ENCODE results near the gene APCDD1L. TPM values are rescaled to one million over a fixed set of nuclear protein-coding genes. Genes with fewer than 3 reads are reported as not detected.

Gene APCDD1L
- total and polyA plus RNA-seq, 2 experiments from 2014 or later: 0.23 TPM; not detected in 1

GRCh38 chr20:58435237-58435636, 80.0 kb downstream of the APCDD1L start:
- no peak overlapping the region for H2AFZ ChIP-seq
- H4K20me1 ChIP-seq (ENCODE audit: insufficient read depth, poor library complexity, severe bottlenecking): peaks cover 11% of the 10 kb centered on the region
- peaks cover 86% of the 10 kb centered on the region for H3K79me2 ChIP-seq
- no peak for DNase-seq (ENCODE audit: low spot score)
- no peak overlapping the region for H3K4me3 ChIP-seq
- H3K4me2 ChIP-seq: no peak overlapping the region
- H3K9me3 ChIP-seq (ENCODE audit: low read depth): no peaks in the 10 kb centered on the region
- peak overlapping the region; percentile 10 for H3K27ac ChIP-seq
- H3K27me3 ChIP-seq: no peaks in the 10 kb centered on the region
- H3K36me3 ChIP-seq (replicated peaks; ENCODE audit: insufficient read depth, low read depth): no peaks in the 10 kb centered on the region
- WGBS (ENCODE audit: low lambda C conversion rate, missing lambda C conversion rate): 94% methylated on average over 6 of the region's 6 CpGs
- no peak for TF ChIP-seq CTCF (IDR thresholded peaks at IDR 0.05; ENCODE audit: poor library complexity)
- no peak for TF ChIP-seq EZH2 (IDR thresholded peaks at IDR 0.05; ENCODE audit: borderline replicate concordance)
- TF ChIP-seq EZH2phosphoT487 (IDR thresholded peaks at IDR 0.05; ENCODE audit: low read depth, severe bottlenecking, unreplicated experiment): no peak
- H3K9me2 ChIP-seq (replicated peaks; ENCODE audit: insufficient read depth): no peaks in the 10 kb centered on the region
- H3K4me1 ChIP-seq (ENCODE audit: insufficient read depth): peaks cover 11% of the 10 kb centered on the region

GRCh38 chr20:58434326-58434725, 80.9 kb downstream of the APCDD1L start:
- TF ChIP-seq CTCF (IDR thresholded peaks at IDR 0.05; ENCODE audit: poor library complexity): no peak
- Histone ChIP-seq H3K79me2 (peaks cover 86% of the 10 kb centered on the region), H4K20me1 (ENCODE audit: insufficient read depth, poor library complexity, severe bottlenecking) (peaks cover 16% of the 10 kb centered on the region), H3K4me2 (no peak overlapping the region), H3K27ac (peak overlapping the region; percentile 61), H3K36me3 (replicated peaks; ENCODE audit: insufficient read depth, low read depth) (no peaks in the 10 kb centered on the region), H3K4me3 (no peak overlapping the region), H3K9me2 (replicated peaks; ENCODE audit: insufficient read depth) (no peaks in the 10 kb centered on the region), H2AFZ (no peak overlapping the region), H3K27me3 (no peaks in the 10 kb centered on the region), H3K9me3 (ENCODE audit: low read depth) (no peaks in the 10 kb centered on the region), H3K4me1 (ENCODE audit: insufficient read depth) (peaks cover 11% of the 10 kb centered on the region)
- DNase-seq (ENCODE audit: low spot score): no peak
- 78% methylated on average over 5 of the region's 5 CpGs for WGBS (ENCODE audit: low lambda C conversion rate, missing lambda C conversion rate)

GRCh38 chr20:58433759-58434158, 81.4 kb downstream of the APCDD1L start:
- Histone ChIP-seq H3K27me3 (no peaks in the 10 kb centered on the region), H3K9me3 (ENCODE audit: low read depth) (no peaks in the 10 kb centered on the region), H2AFZ (no peak overlapping the region), H3K4me3 (no peak overlapping the region), H3K4me2 (no peak overlapping the region), H3K9me2 (replicated peaks; ENCODE audit: insufficient read depth) (no peaks in the 10 kb centered on the region), H4K20me1 (ENCODE audit: insufficient read depth, poor library complexity, severe bottlenecking) (peaks cover 16% of the 10 kb centered on the region), H3K27ac (peak overlapping the region; percentile 61), H3K4me1 (ENCODE audit: insufficient read depth) (peaks cover 11% of the 10 kb centered on the region), H3K79me2 (peaks cover 86% of the 10 kb centered on the region), H3K36me3 (replicated peaks; ENCODE audit: insufficient read depth, low read depth) (no peaks in the 10 kb centered on the region)
- WGBS (ENCODE audit: low lambda C conversion rate, missing lambda C conversion rate): 79% methylated on average over 1 of the region's 1 CpG
- peak; percentile 31 for DNase-seq (ENCODE audit: low spot score)
- TF ChIP-seq EZH2phosphoT487 (IDR thresholded peaks at IDR 0.05; ENCODE audit: low read depth, severe bottlenecking, unreplicated experiment): no peak
- no peak for TF ChIP-seq CTCF (IDR thresholded peaks at IDR 0.05; ENCODE audit: poor library complexity)
- no peak for TF ChIP-seq EZH2 (IDR thresholded peaks at IDR 0.05; ENCODE audit: borderline replicate concordance)
